ENCODE data around the gene CD151. TPM values are rescaled to one million over a fixed set of nuclear protein-coding genes. Genes with fewer than 3 reads are reported as not detected.

Gene CD151
- total and polyA plus RNA-seq, 2 experiments from 2014 or later, result 248 to 356 TPM

DNA sequence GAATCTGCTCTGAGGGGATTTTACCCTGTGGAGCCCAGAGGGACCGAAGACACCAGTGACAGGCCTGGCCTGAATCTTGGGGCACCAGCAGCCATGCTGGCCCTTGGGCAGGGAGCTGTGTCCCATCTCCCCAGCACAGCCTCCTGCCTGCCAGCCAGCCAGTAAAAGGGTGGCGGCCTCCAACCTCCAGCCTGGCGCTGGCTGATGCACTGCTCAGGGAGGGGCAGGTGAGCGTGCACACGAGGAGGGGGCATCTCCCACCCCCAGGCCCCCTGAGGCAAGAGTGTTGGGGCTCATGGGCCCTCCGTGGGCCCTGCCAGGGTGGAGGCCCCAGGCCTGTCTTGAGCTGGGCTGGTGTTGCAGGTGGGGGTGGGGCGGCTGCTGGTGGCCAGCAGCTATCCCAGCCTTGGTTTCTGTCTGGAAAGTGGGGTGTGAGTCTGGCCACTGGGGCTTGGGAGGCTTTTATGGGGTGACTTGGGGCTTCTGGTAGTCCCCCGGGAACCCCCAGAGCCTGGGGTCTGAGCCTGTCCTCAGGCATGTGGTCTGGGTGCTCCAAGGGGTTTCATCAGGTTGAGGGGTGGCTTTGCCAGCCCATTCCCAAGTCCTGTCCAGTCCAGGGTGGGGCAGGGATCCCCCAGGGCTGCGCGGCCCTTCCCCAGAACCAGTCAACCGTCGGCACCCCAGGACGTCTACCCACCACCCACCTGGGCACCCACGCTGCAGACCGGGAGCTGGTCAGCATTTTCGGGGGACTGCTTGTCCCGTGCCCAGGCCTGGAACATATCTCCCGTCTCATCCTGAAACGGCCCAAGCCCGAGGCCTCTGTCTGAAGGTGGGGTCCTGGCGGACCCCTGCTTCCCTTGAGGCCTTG, 27.7 kb downstream of the CD151 start:
- 88% methylated on average over 21 of the region's 21 CpGs for WGBS (ENCODE audit: low lambda C conversion rate, missing lambda C conversion rate)
- TF ChIP-seq EZH2 (IDR thresholded peaks at IDR 0.05; ENCODE audit: borderline replicate concordance) (no peak), EZH2phosphoT487 (IDR thresholded peaks at IDR 0.05; ENCODE audit: low read depth, severe bottlenecking, unreplicated experiment) (no peak)
- TF ChIP-seq, protein P1, sequence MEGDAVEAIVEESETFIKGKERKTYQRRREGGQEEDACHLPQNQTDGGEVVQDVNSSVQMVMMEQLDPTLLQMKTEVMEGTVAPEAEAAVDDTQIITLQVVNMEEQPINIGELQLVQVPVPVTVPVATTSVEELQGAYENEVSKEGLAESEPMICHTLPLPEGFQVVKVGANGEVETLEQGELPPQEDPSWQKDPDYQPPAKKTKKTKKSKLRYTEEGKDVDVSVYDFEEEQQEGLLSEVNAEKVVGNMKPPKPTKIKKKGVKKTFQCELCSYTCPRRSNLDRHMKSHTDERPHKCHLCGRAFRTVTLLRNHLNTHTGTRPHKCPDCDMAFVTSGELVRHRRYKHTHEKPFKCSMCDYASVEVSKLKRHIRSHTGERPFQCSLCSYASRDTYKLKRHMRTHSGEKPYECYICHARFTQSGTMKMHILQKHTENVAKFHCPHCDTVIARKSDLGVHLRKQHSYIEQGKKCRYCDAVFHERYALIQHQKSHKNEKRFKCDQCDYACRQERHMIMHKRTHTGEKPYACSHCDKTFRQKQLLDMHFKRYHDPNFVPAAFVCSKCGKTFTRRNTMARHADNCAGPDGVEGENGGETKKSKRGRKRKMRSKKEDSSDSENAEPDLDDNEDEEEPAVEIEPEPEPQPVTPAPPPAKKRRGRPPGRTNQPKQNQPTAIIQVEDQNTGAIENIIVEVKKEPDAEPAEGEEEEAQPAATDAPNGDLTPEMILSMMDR (IDR thresholded peaks at IDR 0.05; ENCODE audit: poor library complexity), result no peak
- Histone ChIP-seq H3K4me3 (no peak overlapping the region), H3K9me2 (replicated peaks; ENCODE audit: insufficient read depth) (no peaks in the 10 kb centered on the region), H3K27ac (peak overlapping the region; percentile 76), H3K36me3 (replicated peaks; ENCODE audit: insufficient read depth, low read depth) (no peaks in the 10 kb centered on the region), H3K4me1 (ENCODE audit: insufficient read depth) (peaks cover 31% of the 10 kb centered on the region), H2AFZ (no peak overlapping the region), H3K27me3 (no peaks in the 10 kb centered on the region), H4K20me1 (ENCODE audit: insufficient read depth, poor library complexity, severe bottlenecking) (no peaks in the 10 kb centered on the region), H3K9me3 (ENCODE audit: low read depth) (no peaks in the 10 kb centered on the region), H3K4me2 (peak overlapping the region; percentile 67), H3K79me2 (no peaks in the 10 kb centered on the region)
- no peak for DNase-seq (ENCODE audit: low spot score)

DNA sequence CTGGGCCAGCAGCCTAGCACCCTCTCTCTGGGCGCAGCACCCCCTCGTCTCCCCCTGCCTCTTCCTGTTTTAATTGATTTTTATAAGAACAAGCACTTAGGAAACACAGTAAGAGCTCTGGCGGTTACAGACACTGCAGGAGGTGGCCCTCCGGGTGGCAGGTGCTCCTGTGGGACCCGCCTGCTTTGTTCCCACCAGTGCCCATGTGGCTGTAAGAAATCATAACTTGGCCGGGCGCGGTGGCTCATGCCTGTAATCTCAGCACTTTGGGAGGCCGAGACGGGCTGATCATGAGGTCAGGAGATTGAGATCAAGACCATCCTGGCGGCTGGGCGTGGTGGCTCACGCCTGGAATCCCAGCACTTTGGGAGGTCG, 28.3 kb downstream of the CD151 start:
- Histone ChIP-seq H3K36me3 (replicated peaks; ENCODE audit: insufficient read depth, low read depth) (no peaks in the 10 kb centered on the region), H3K27ac (no peak overlapping the region), H3K4me3 (no peak overlapping the region), H3K4me2 (no peak overlapping the region), H4K20me1 (ENCODE audit: insufficient read depth, poor library complexity, severe bottlenecking) (no peaks in the 10 kb centered on the region), H3K27me3 (no peaks in the 10 kb centered on the region), H3K9me3 (ENCODE audit: low read depth) (no peaks in the 10 kb centered on the region), H3K4me1 (ENCODE audit: insufficient read depth) (peaks cover 31% of the 10 kb centered on the region), H2AFZ (no peak overlapping the region), H3K79me2 (no peaks in the 10 kb centered on the region), H3K9me2 (replicated peaks; ENCODE audit: insufficient read depth) (no peaks in the 10 kb centered on the region)
- TF ChIP-seq, protein P1 (IDR thresholded peaks at IDR 0.05; ENCODE audit: poor library complexity), result no peak
- TF ChIP-seq EZH2phosphoT487 (IDR thresholded peaks at IDR 0.05; ENCODE audit: low read depth, severe bottlenecking, unreplicated experiment) (no peak), EZH2 (IDR thresholded peaks at IDR 0.05; ENCODE audit: borderline replicate concordance) (no peak)
- 92% methylated on average over 14 of the region's 14 CpGs for WGBS (ENCODE audit: low lambda C conversion rate, missing lambda C conversion rate)
- no peak for DNase-seq (ENCODE audit: low spot score)

DNA sequence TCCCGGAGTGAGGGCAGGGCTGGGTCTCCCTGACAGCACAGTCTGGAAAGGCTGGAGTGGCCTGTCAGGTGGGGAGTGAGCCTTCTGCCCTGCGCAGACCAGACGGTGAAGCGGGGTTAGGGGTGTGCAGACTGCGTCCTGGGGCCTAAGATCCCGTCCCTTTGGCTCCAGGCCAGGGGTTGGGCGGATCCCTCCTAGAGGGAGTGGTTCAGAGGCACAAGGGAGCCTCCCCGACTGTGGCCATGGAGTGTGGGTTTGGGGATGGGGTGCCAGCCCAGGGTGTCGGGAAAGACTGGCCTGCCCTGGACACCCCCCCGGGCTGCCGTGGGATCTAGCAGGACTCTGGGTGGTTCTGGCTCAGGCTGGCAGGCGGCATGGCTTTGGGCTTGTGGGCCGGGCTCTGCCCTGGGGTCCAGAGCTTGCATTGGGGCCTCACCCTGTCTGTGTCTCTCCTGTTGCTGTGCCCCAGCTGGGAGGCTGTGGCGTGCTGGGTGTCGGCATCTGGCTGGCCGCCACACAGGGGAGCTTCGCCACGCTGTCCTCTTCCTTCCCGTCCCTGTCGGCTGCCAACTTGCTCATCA, 29.4 kb downstream of the CD151 start:
- Histone ChIP-seq H3K27me3 (no peaks in the 10 kb centered on the region), H3K27ac (peak overlapping the region; percentile 77), H4K20me1 (ENCODE audit: insufficient read depth, poor library complexity, severe bottlenecking) (no peaks in the 10 kb centered on the region), H3K79me2 (no peaks in the 10 kb centered on the region), H3K9me3 (ENCODE audit: low read depth) (no peaks in the 10 kb centered on the region), H3K4me3 (no peak overlapping the region), H3K9me2 (replicated peaks; ENCODE audit: insufficient read depth) (no peaks in the 10 kb centered on the region), H2AFZ (no peak overlapping the region), H3K4me2 (peak overlapping the region; percentile 47), H3K36me3 (replicated peaks; ENCODE audit: insufficient read depth, low read depth) (no peaks in the 10 kb centered on the region), H3K4me1 (ENCODE audit: insufficient read depth) (peaks cover 31% of the 10 kb centered on the region)
- no peak for TF ChIP-seq EZH2 (IDR thresholded peaks at IDR 0.05; ENCODE audit: borderline replicate concordance)
- TF ChIP-seq, protein P1 (IDR thresholded peaks at IDR 0.05; ENCODE audit: poor library complexity), result no peak
- no peak for DNase-seq (ENCODE audit: low spot score)
- WGBS (ENCODE audit: low lambda C conversion rate, missing lambda C conversion rate), result 58% methylated on average over 19 of the region's 20 CpGs
